Thymus (tissue), 11 donors: ENCODE measurements around the gene DISC1. TPM values are rescaled to one million over a fixed set of nuclear protein-coding genes. Genes with fewer than 3 reads are reported as not detected.
"Not testable (repeated sequence)": the region's sequence is repeated elsewhere in the genome, so short reads cannot be mapped to it uniquely, and the experiment has no call there.

Experiments used
- DNase-seq, 9 donors: peaks; one replicate each; pipeline ENCODE4 v3.0.0-alpha.2; 2013; ENCODE audit warnings: low spot score in 9 of 9, low read depth in 6 of 9, missing footprints in 1 of 9
- H3K27ac ChIP-seq, 2 donors: one replicate each; pipeline ENCODE4 v1.5.1; 2013; ENCODE audit warnings: control low read depth in 1 of 2, low read depth in 1 of 2, low read length in 1 of 2, mild to moderate bottlenecking in 1 of 2, moderate library complexity in 1 of 2
- H3K27me3 ChIP-seq, 2 donors: one replicate each; pipeline ENCODE4 v1.5.1; 2013; ENCODE audit warnings: low read length in 1 of 2; ENCODE audit not compliant: control insufficient read depth in 2 of 2, insufficient read depth in 1 of 2
- H3K36me3 ChIP-seq, 2 donors: one replicate each; pipeline ENCODE4 v1.5.1; 2013; ENCODE audit warnings: low read length in 1 of 2, mild to moderate bottlenecking in 1 of 2, moderate library complexity in 1 of 2; ENCODE audit not compliant: control insufficient read depth in 2 of 2, insufficient read depth in 2 of 2
- H3K4me1 ChIP-seq, 2 donors: one replicate each; pipeline ENCODE4 v1.5.1; 2013; ENCODE audit warnings: low read length in 2 of 2; ENCODE audit not compliant: control insufficient read depth in 2 of 2, insufficient read depth in 2 of 2
- H3K4me3 ChIP-seq, 2 donors: one replicate each; pipeline ENCODE4 v1.5.1; 2013; ENCODE audit warnings: low read length in 2 of 2, control low read depth in 1 of 2, mild to moderate bottlenecking in 1 of 2
- H3K9me3 ChIP-seq, 2 donors: one replicate each; pipeline ENCODE4 v1.5.1; 2013; ENCODE audit warnings: low read length in 1 of 2, mild to moderate bottlenecking in 1 of 2; ENCODE audit not compliant: control insufficient read depth in 2 of 2, insufficient read depth in 1 of 2
- WGBS: extraction: QIAGEN DNeasy Blood & Tissue Kit; methylation state at CpG from one replicate; pipeline ENCODE4 v1.1.7; 2013; 5-methylcytosine and 5-hydroxymethylcytosine counted together
- polyA plus RNA-seq: library from polyadenylated mRNA; stranded (reverse); fragments of 200-250 nt; gene quantifications from one replicate; pipeline ENCODE4 v1.2.3, GENCODE V29; 2013
- total RNA-seq: library from RNA; stranded (reverse); fragments of 120-200 nt; gene quantifications from one replicate; pipeline ENCODE4 v1.2.4, GENCODE V29; 2013
- donor health status: healthy.

The DISC1 gene
- total and polyA plus RNA-seq, 2 donors, result 4.4 to 5.3 TPM

DNA sequence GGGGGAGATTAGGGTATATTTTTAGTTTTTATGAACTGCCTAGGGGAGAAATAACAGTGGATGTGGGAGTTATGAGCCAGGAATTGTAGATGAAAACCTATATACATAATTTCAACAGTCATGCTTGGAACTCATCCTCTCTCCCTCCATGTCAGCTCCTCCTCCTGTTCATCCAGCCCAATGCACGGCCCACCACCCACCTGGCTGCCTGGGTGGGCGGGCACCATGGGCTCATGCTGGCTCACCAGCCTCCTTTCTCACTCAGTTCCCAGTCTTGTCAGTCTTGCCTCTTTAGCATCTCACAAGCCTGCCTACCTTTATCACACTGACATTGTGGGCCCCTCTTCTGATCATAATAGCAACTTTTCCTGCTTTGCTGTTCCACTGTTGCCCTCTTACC lies 336.0 kb downstream of the DISC1 start:
- DNase-seq, result no peak
- no peak overlapping the region for H3K4me3 ChIP-seq
- H3K27ac ChIP-seq, result no peak overlapping the region
- 98% methylated on average over 2 of the region's 2 CpGs for WGBS
- no peaks in the 10 kb centered on the region for H3K9me3 ChIP-seq
- no peaks in the 10 kb centered on the region for H3K36me3 ChIP-seq
- H3K27me3 ChIP-seq, result no peaks in the 10 kb centered on the region
- no peaks in the 10 kb centered on the region for H3K4me1 ChIP-seq

DNA sequence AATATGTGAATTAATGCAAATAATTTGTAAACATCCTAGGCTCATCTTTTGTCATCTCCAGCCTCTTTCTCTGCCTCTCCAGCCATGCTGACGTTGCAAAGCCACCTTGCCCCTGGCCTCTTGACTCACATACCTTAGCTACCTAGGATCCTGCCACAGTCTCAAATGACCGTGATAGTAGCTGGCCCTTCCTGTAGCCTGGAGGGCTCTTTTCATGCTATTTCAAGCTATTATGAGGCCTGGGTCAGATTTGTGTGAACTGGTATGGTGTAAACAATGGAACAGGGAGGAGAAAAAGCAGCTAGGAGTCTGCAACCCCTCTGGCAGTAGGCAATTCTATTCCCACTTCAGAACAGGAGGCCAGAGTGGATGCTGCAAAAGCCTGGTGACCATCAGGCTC lies 337.7 kb downstream of the DISC1 start:
- H3K36me3 ChIP-seq, result no peaks in the 10 kb centered on the region
- H3K9me3 ChIP-seq, result no peaks in the 10 kb centered on the region
- 97% methylated on average over 2 of the region's 2 CpGs for WGBS
- no peak for DNase-seq
- no peak overlapping the region for H3K4me3 ChIP-seq
- no peak overlapping the region for H3K27ac ChIP-seq
- no peaks in the 10 kb centered on the region for H3K27me3 ChIP-seq
- no peaks in the 10 kb centered on the region for H3K4me1 ChIP-seq

DNA sequence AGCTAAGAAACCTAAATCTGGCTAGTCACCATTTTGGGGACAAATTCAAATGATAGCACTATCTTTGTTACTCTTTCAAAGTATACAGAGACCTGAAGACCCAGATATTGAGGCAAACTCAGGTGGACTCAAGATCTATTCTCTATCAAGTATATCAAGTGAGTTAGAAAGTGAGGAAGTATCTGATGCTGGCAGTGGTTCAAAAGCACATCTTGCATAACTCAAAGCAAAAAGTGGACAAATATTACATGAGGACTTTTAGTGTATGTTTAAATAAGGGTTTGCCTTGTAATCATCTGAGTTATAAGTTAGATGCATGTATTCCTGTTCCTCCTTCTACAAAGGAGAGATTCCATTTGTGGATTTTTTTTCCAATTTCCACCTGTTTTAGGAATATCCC lies 338.4 kb downstream of the DISC1 start:
- H3K27me3 ChIP-seq, result no peaks in the 10 kb centered on the region
- H3K4me1 ChIP-seq, result no peaks in the 10 kb centered on the region
- no peak for DNase-seq
- no peak overlapping the region for H3K4me3 ChIP-seq
- no peaks in the 10 kb centered on the region for H3K36me3 ChIP-seq
- H3K9me3 ChIP-seq, result no peaks in the 10 kb centered on the region
- H3K27ac ChIP-seq, result no peak overlapping the region

DNA sequence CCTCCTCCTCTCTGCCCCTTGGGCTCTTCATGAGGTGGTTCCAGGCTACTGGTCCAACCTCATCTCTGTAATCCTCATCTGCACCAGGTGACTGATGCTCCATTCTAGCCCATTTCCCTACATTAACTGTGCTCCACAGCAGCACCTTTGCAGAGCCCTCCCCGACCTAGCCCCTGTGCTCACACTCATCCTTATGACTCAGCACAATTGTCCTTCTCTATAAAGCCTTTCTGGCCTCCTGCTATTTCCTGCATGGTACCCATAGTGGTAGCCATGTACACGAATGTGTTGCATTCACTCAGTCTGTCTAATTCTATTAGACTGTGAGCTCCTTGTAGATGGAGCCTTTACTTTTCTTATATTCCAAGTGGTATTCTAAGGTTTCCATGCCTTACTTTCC lies 339.0 kb downstream of the DISC1 start:
- H3K27me3 ChIP-seq, result no peaks in the 10 kb centered on the region
- no peaks in the 10 kb centered on the region for H3K36me3 ChIP-seq
- H3K4me3 ChIP-seq, result no peak overlapping the region
- no peaks in the 10 kb centered on the region for H3K9me3 ChIP-seq
- 86% methylated on average over 2 of the region's 2 CpGs for WGBS
- H3K27ac ChIP-seq, result no peak overlapping the region
- no peaks in the 10 kb centered on the region for H3K4me1 ChIP-seq
- no peak for DNase-seq

DNA sequence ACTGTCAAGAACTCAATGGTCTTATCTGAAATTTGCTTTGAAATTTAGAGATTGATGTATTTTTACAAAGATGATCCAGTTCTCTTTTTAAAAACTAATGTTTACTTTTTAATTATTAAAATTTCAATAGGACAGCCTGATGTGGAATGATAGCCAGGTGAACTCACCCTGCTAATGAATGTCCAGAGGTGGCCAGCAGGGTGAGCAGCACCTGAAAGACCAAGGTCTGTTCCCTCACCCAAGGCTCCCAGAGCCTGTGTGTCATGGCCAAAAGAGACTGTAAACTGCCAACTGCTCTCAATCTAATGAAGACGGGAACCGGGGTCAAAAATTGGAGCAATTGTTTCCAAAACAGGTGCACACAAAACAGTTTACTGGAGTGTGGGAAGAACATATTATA lies 340.4 kb downstream of the DISC1 start:
- no peaks in the 10 kb centered on the region for H3K27me3 ChIP-seq
- H3K4me1 ChIP-seq, result no peaks in the 10 kb centered on the region
- no peak for DNase-seq
- H3K27ac ChIP-seq, result no peak overlapping the region
- 98% methylated on average over 2 of the region's 2 CpGs for WGBS
- no peaks in the 10 kb centered on the region for H3K36me3 ChIP-seq
- H3K9me3 ChIP-seq, result no peaks in the 10 kb centered on the region
- H3K4me3 ChIP-seq, result no peak overlapping the region

DNA sequence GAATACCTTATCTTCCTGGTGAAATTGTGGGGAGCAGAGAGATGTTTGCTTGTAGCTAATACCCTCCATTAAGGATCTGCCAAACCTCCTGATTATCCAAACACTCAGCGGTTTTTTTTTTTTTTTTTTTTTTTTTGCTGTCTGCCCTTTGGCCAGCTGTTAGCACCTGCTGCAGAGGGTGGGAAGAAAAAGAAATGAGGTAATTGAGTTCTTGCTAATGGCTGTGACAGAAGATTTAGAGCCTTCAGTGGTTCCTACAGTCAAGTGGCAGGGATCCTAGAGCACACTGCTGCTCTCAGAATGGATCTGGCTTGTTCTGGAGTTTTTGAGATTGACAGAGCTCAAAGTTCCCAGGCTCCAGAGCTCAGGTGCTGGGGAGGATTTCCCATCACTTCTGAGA lies 342.5 kb downstream of the DISC1 start:
- Histone ChIP-seq H3K27ac (no peak overlapping the region), H3K27me3 (no peaks in the 10 kb centered on the region), H3K9me3 (no peaks in the 10 kb centered on the region), H3K36me3 (no peaks in the 10 kb centered on the region), H3K4me1 (no peaks in the 10 kb centered on the region), H3K4me3 (no peak overlapping the region)
- 100% methylated on average over 1 of the region's 1 CpG for WGBS
- no peak for DNase-seq

GRCh38 chr1:231969761-231970160 lies 343.2 kb downstream of the DISC1 start:
- 96% methylated on average over 5 of the region's 5 CpGs for WGBS
- not testable (repeated sequence) for H3K4me3 ChIP-seq, H3K4me1 ChIP-seq, H3K9me3 ChIP-seq, H3K27me3 ChIP-seq, H3K27ac ChIP-seq, DNase-seq, H3K36me3 ChIP-seq

DNA sequence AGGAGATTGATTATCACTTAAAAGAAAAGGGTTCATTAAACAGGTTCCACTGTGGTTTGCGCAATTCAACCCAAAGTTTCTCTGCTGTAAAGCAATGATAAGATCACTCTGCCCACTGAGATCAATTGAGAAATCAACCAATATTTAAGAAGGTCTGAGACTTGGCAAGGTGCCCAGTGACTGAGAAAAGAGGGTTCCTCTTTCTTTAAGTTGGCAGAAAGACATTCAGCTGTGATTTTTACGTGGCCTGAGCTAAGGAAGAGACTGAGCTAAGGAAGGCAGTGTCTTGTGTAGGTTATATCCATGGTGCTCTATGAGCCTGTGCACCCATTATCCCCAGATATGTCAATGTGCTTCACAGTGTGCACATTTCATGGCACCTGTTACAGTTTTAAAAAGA lies 344.1 kb downstream of the DISC1 start:
- WGBS, result 73% methylated on average over 2 of the region's 2 CpGs
- H3K36me3 ChIP-seq, result no peaks in the 10 kb centered on the region

DNA sequence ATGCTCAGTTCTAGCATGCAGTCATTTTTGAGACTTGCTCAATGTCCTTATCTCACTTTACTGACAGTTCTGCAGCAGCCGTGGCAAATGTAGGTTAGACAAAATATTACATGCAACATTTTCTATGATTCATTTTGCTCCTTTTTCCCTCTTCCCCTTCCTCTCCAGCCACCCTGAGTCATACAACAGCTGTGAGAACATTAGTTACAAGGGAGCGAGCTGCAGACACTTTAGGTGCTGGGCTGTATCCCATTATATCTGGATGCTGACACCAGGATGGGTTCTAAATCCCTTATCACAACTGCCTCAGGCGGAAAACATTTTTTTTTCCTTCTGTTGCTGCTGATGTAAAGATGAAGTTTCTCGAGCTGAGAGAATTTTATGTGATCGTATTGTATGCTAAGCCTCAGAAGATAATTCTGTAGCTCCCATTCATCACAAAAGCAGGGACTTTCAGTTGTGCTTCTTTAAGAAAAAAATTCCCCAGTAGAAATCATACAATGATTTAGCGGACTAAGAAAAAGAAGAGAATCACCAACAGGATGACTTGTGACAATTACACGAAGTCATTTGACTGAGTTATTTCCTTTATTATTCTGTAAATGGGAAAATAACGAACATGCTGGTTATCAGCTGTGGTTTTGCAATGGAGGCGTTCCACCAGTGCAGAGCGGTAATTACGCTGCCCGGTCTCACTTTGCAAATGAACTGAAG lies 345.0 kb downstream of the DISC1 start:
- 94% methylated on average over 12 of the region's 12 CpGs for WGBS
- Histone ChIP-seq H3K27me3 (no peaks in the 10 kb centered on the region), H3K4me3 (no peak overlapping the region), H3K4me1 (no peaks in the 10 kb centered on the region), H3K36me3 (no peaks in the 10 kb centered on the region), H3K9me3 (no peaks in the 10 kb centered on the region), H3K27ac (no peak overlapping the region)
- DNase-seq, result no peak

More for the DNA sequence above, 344.1 kb downstream of the DISC1 start:
- no peaks in the 10 kb centered on the region for H3K27me3 ChIP-seq
- no peak overlapping the region for H3K27ac ChIP-seq
- DNase-seq, result no peak
- no peaks in the 10 kb centered on the region for H3K9me3 ChIP-seq
- no peak overlapping the region for H3K4me3 ChIP-seq
- H3K4me1 ChIP-seq, result no peaks in the 10 kb centered on the region

- H3K27ac ChIP-seq, result no peak overlapping the region
- no peaks in the 10 kb centered on the region for H3K9me3 ChIP-seq
- no peaks in the 10 kb centered on the region for H3K4me1 ChIP-seq
- no peaks in the 10 kb centered on the region for H3K27me3 ChIP-seq
- H3K36me3 ChIP-seq, result no peaks in the 10 kb centered on the region
- DNase-seq, result no peak
- WGBS, result 97% methylated on average over 1 of the region's 1 CpG
- no peak overlapping the region for H3K4me3 ChIP-seq
Measured at GRCh38 chr1:231972111-231972445, 345.5 kb downstream of the DISC1 start.
